Upper lobe of left lung (tissue), 4 donors: ENCODE results near the gene RBFOX2.

Experiments used
- CTCF ChIP-seq, 6 experiments: fragments of 450-650 bp in 4 of 6; fragments of 200-600 bp in 2 of 6; sonication (generic) in 2 of 6; IDR thresholded peaks; one replicate each; pipeline ENCODE4 v1.5.1; 2016 to 2019; ENCODE audit warnings: antibody characterized with exemption in 6 of 6
- EP300 ChIP-seq, 4 donors: sonication (generic); formaldehyde crosslinking; IDR thresholded peaks; one replicate each; pipeline ENCODE4 v1.5.1; 2017; ENCODE audit warnings: antibody characterized with exemption in 4 of 4, control low read depth in 2 of 4
- POLR2A ChIP-seq, 4 donors: fragments of 450-650 bp; IDR thresholded peaks; one replicate each; pipeline ENCODE4 v1.5.1; 2016 to 2017; ENCODE audit warnings: antibody characterized with exemption in 4 of 4, mild to moderate bottlenecking in 2 of 4

- TF ChIP-seq CTCF (IDR thresholded peaks at IDR 0.05) (no peak), EP300 (IDR thresholded peaks at IDR 0.05) (no peak), POLR2A (IDR thresholded peaks at IDR 0.05) (no peak)
Observed at GRCh38 chr22:36048911-36049677, 20.5 kb upstream of the RBFOX2 start.
